HG03432 (cell line): ENCODE results near the gene TAF11L14.

ENCODE experiments used
- ATAC-seq: cut with Tn5 transposase; IDR thresholded peaks from one replicate; pipeline ENCODE4 v1.9.1; 2021; ENCODE audit warnings: mild to moderate bottlenecking, moderate library complexity; ENCODE audit not compliant: unreplicated experiment

TAF11L14 gene

GRCh38 chr5:17678751-17679324, 44.6 kb downstream of the TAF11L14 start:
- no peak for ATAC-seq

GRCh38 chr5:17679597-17680203, 45.4 kb downstream of the TAF11L14 start:
- no peak for ATAC-seq

GRCh38 chr5:17680737-17681136, 46.5 kb downstream of the TAF11L14 start:
- ATAC-seq = no peak
